ENCODE measurements around the gene SH3BP4. TPM values are rescaled to one million over a fixed set of nuclear protein-coding genes. Genes with fewer than 3 reads are reported as not detected.

SH3BP4 gene
- total and polyA plus RNA-seq, 10 of the 15 experiments (the other 5 are each of a cell fraction or from before 2014, with no cell fraction given) = 0.03 to 0.36 TPM; not detected in 8

GRCh38 chr2:234949762-234950434, 1.9 kb upstream of the SH3BP4 start:
- H3K27me3 ChIP-seq (replicated peaks in 1 of 2; ENCODE audit: control insufficient read depth in 2 of 2, insufficient read depth in 2 of 2, low read length in 1 of 2) = peaks cover 0 to 8% of the 10 kb centered on the region in 2 experiments; a peak in 2 of 4 replicates
- H3K4me1 ChIP-seq (ENCODE audit: control insufficient read depth, insufficient read depth, low read length) = no peaks in the 10 kb centered on the region
- DNase-seq (ENCODE audit: low read depth, low spot score) (no peak), ATAC-seq (no peak), FAIRE-seq (no peak)
- CTCF ChIA-PET = interaction anchor here (0.5 kb wide), 1 partner anchor 747 kb away, joined by 3 read pairs; no protein-coding TSS in a partner anchor
- RAD21 ChIA-PET (ENCODE audit: unreplicated experiment) = no interaction called here
- no peaks in the 10 kb centered on the region for H3K79me2 ChIP-seq (ENCODE audit: control insufficient read depth, insufficient read depth, low read length)
- H3K4me3 ChIP-seq = no peak overlapping the region
- H2AFZ ChIP-seq (ENCODE audit: control insufficient read depth, low read depth, low read length) = no peak overlapping the region
- no peak overlapping the region for H3K4me2 ChIP-seq (ENCODE audit: control insufficient read depth, insufficient read depth)
- H4K20me1 ChIP-seq (ENCODE audit: control insufficient read depth, insufficient read depth) = no peaks in the 10 kb centered on the region
- SMC1A ChIA-PET (ENCODE audit: uncharacterized antibody, unreplicated experiment) = no interaction called here
- TF ChIP-seq MLLT1 (IDR thresholded peaks at IDR 0.05) (no peak), ATF2 (IDR thresholded peaks at IDR 0.05; ENCODE audit: low read length) (no peak), FOXM1 (IDR thresholded peaks at IDR 0.05; ENCODE audit: low read depth, low read length) (no peak), ZNF217 (IDR thresholded peaks at IDR 0.05) (no peak), SPI1 (IDR thresholded peaks at IDR 0.05; ENCODE audit: borderline replicate concordance, insufficient read depth, low read depth, low read length) (no peak), SUPT20H (IDR thresholded peaks at IDR 0.05; ENCODE audit: borderline replicate concordance, control insufficient read depth, low read depth, low read length) (no peak)
- H3K36me3 ChIP-seq (ENCODE audit: control insufficient read depth in 2 of 2, insufficient read depth in 2 of 2, low read length in 1 of 2) = no peaks in the 10 kb centered on the region
- H3K27ac ChIP-seq (ENCODE audit: control insufficient read depth, insufficient read depth) = no peak overlapping the region
- POLR2A ChIA-PET = no interaction called here
- in situ Hi-C loops (cut with MboI) = no loop called here
- intact Hi-C loops (cut with micrococcal nuclease; ENCODE audit: unreplicated experiment) = no loop called here
- 32% methylated on average over 6 of the region's 6 CpGs for WGBS (ENCODE audit: insufficient coverage, insufficient replicate concordance, low lambda C conversion rate, missing lambda C conversion rate)
- no peak overlapping the region for H3K9ac ChIP-seq (ENCODE audit: control insufficient read depth, insufficient read depth, low read length)
- H3K9me3 ChIP-seq (replicated peaks; ENCODE audit: control insufficient read depth, insufficient read depth, low read length) = no peaks in the 10 kb centered on the region
- BruUV-seq (replicated peaks) = no TSS peak

All from GM12878 (cell line).